MG63 (cell line): ENCODE results near the gene SH3D21. TPM values are rescaled to one million over a fixed set of nuclear protein-coding genes. Genes with fewer than 3 reads are reported as not detected.

Experiments
- DNase-seq: peaks from one replicate; pipeline ENCODE4 v3.0.0-alpha.2; 2020
- H3K27me3 ChIP-seq: fragments of 250-450 bp; sonication (Bioruptor Pico); 2 replicates; pipeline ENCODE4 v1.5.1; 2020; ENCODE audit warnings: mild to moderate bottlenecking, moderate library complexity
- H3K36me3 ChIP-seq: fragments of 250-450 bp; sonication (Bioruptor Pico); 2 replicates; pipeline ENCODE4 v1.5.1; 2020; ENCODE audit warnings: mild to moderate bottlenecking, moderate library complexity
- H3K4me3 ChIP-seq: fragments of 250-450 bp; sonication (Bioruptor Pico); 2 replicates; pipeline ENCODE4 v1.5.1; 2020; ENCODE audit warnings: mild to moderate bottlenecking, moderate library complexity
- H3K9me3 ChIP-seq: fragments of 250-450 bp; sonication (Bioruptor Pico); 2 replicates; pipeline ENCODE4 v1.5.1; 2020; ENCODE audit warnings: mild to moderate bottlenecking, moderate library complexity
- total RNA-seq: library from RNA; depleted of rRNA; stranded (reverse); fragments of >200 nt; shearing (Covaris generic); gene quantifications from 2 replicates; pipeline ENCODE4 v1.2.3, GENCODE V29; 2014; ENCODE audit warnings: low replicate concordance

The SH3D21 gene
- total RNA-seq, 1 experiment from 2014 or later = 0.03 TPM

DNA sequence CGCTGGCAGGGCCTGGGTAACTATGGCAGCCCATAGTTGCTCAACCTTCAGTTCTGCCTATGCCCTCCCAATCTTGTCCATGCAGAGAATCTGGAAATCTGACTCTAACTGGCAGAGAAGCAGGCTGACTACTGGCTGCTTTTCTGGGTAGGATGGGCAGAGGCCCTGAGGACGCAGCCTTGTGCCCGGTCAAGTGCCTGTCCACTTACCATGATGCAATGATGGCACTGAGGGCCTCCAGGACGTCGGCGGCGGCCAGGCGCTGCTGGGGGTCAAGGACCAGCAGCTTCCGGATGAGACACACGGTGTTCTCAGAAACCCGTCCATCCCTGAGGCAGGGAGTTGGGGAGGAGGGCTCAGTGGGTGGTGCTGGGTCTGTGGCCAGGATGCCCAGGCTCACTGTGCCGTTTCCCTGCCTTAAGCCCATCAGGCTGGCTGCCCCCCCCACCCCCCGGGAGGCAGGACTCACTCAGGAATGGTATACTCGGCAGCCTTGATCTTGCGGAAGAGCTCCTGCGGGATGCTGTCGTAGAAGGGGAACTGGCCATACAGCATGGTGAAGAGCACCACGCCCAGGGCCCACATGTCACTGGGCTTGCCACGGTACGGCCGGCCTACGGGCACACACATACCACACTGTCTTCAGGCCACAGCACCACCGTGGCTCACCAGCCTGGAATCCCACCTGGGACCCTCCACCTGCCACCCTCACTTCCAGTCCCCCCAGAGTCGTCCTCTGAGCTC is 37.7 kb downstream of the SH3D21 start:
- Histone ChIP-seq H3K27me3 (no peaks in the 10 kb centered on the region), H3K36me3 (peaks cover 58% of the 10 kb centered on the region), H3K4me3 (no peak overlapping the region), H3K9me3 (no peaks in the 10 kb centered on the region)
- DNase-seq = no peak

DNA sequence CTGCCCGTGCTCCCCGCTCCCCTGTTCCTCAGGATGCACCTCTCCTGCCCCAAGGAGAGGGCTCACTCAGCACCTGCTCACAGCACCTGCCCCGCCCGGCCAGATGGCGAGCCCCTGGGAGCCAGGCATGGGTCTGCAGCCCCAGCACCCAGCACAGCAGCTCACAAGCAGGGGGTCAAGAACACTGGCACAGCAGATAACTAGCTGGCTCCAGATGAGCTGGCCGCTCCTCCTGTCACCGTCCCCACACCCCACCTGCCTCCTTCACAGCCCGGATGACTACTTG is 38.2 kb downstream of the SH3D21 start:
- no peak for DNase-seq
- Histone ChIP-seq H3K27me3 (no peaks in the 10 kb centered on the region), H3K4me3 (no peak overlapping the region), H3K9me3 (no peaks in the 10 kb centered on the region), H3K36me3 (peaks cover 62% of the 10 kb centered on the region)

DNA sequence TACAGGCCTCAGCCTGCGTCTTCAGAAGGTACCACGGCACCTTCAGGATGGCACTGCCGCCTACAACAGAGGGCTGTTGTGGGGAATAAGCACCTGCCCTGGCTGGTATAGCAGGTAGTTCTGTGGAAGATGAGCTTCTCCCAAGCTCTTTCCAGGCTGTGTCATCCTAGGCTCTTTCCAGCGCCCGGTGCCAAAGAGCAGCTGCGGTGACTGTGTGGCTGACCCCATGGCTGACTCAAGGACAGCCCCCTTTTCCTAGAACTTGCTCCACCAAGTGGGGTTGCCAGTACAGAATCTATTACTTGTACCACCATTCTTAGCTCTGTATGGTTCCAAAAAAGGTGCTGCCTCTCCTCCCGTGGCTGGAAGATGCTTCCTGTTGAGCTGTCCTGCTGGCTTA is 39.2 kb downstream of the SH3D21 start:
- no peaks in the 10 kb centered on the region for H3K27me3 ChIP-seq
- H3K4me3 ChIP-seq = no peak overlapping the region
- H3K9me3 ChIP-seq = no peaks in the 10 kb centered on the region
- no peak for DNase-seq
- H3K36me3 ChIP-seq = peaks cover 68% of the 10 kb centered on the region

DNA sequence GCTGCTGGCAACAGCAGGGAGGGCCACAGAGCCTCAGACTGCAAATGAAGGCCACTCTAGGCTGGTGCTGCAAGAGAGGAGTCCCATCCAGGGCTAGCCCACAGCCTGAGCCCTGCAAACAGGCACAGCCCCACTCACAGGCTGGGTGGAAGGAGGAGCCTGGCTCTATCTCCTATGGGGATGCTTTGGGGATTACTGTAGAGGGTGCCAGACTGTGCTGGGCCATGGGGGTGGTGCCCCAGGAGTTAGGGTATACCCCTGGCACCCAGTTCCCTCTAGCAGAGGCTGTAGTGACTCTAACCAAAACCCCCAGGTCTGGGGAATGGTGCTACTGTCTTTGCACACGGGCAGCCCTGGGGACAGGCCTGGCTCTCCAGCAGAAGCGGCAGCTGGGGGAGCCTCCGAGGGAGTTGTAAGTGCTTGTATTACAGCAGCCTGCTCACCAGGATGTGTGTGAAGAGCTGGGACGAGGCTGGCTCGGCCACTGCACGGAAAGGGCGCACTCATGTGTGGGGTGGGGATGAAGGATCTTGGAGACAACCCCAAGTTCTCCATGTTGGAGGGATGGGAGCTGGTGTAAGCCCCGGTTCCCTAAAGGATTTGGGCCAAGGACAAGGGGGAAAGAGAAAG is 40.7 kb downstream of the SH3D21 start:
- H3K4me3 ChIP-seq = no peak overlapping the region
- no peak for DNase-seq
- peaks cover 59% of the 10 kb centered on the region for H3K36me3 ChIP-seq
- H3K27me3 ChIP-seq = no peaks in the 10 kb centered on the region
- H3K9me3 ChIP-seq = no peaks in the 10 kb centered on the region

DNA sequence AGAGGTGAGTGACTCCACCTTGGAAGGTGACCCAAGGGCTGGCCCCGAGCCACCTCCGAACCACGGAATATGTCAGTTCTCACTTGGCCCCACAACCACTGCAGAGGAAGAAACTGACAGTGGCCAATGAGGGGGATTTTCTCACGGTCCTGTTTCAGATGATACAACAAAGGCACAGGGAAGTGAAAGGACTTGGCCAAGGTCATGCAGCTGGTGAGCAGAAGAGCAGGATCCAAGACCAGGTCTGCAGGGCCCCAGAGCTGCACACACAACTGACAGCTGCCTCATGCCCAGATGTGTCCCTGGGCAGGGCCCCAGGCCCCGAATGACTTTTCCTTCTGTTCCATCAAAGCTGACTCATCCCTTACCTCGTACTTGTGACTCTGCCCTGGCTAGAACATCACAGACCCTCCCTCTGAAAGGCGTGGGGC is 43.1 kb downstream of the SH3D21 start:
- peak; percentile 58 for DNase-seq
- Histone ChIP-seq H3K4me3 (no peak overlapping the region), H3K9me3 (no peaks in the 10 kb centered on the region), H3K27me3 (no peaks in the 10 kb centered on the region), H3K36me3 (peaks cover 58% of the 10 kb centered on the region)

DNA sequence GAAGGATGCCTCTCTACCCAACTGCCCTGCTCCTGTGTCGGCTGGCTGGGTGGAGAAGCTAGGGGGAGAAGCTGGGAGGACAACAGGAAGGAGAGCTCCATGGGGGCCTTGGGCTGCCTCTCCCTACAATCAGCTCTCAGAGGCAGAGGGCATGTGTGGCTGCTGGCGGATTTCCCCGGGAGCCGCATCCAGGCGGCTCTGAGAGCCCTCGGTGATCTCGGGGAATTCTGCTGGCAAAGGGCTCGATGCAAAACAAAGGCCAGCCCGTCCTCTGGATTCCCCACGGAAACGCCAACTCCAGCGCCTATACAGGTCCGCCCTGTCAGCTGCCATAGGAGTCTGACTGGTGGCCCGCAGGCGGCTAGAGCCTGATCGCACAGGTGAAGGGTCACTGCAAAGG is 43.7 kb downstream of the SH3D21 start:
- Histone ChIP-seq H3K27me3 (no peaks in the 10 kb centered on the region), H3K4me3 (no peak overlapping the region), H3K36me3 (peaks cover 63% of the 10 kb centered on the region), H3K9me3 (no peaks in the 10 kb centered on the region)
- DNase-seq = peak; percentile 22

DNA sequence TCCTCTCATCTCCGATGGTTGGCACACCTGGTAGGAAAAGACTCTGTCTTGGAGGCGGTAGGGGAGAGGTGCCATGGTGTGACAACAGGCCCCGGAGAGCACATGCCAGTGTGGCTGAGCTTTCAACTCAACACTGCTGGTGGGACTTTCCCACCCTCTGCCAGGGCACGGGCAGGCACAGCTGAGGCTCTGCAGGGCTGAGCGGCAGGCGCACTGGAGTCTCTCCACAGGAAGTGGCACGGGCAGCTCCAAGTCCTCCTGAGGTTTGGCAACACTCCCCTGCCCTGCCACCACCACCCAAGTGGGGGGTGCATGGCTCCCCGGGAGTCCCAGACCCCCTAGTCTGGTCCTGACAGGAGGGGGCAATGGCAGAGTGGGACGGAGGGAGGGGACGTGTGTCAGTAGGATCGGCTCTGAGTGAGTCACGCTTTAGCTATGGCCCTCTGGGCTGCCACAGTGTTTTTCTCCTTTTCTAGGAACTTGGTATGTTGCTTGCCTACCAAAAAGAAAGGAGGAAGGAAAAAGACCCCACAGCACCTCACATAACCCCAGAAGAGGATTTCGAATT is 44.6 kb downstream of the SH3D21 start:
- Histone ChIP-seq H3K36me3 (peaks cover 66% of the 10 kb centered on the region), H3K9me3 (no peaks in the 10 kb centered on the region), H3K4me3 (no peak overlapping the region), H3K27me3 (no peaks in the 10 kb centered on the region)
- DNase-seq = peak; percentile 84

DNA sequence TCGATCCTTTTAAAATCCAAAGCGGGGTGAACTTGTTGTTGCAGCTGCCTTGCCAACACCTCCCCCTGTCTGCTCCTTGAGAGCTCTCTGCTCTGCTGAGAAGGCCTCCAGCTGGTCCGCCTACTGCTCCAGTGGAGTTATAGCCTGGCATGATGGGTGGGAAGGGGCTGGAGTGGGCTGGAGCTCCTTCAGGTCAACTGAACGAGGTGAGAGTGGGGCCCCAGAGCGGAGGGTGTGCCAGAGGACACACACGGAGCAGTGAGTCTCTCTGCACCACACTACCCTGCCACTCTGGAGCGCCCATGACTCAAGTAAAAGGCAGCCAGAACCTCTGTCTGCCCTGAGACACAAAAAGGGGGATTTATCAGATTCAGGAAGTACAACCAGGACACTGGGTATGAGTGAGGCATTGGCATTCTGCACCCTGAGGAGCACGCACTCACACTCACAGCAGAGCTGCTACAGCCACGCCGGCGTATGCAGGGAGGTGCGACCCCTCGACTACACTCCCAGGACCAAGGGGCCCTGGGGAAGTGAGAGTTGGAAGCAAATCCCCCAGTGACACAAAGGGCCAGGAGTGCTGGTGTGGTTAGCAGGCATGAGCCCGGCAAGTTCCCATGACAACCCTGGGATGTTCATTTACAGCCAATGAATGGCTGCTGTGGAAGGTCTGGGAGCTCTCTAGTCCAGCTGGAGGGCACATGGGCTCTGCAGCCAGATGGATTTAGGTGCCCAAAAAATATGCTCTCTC is 45.2 kb downstream of the SH3D21 start:
- Histone ChIP-seq H3K9me3 (no peaks in the 10 kb centered on the region), H3K4me3 (no peak overlapping the region), H3K27me3 (no peaks in the 10 kb centered on the region), H3K36me3 (peaks cover 65% of the 10 kb centered on the region)
- peak; percentile 89 for DNase-seq

DNA sequence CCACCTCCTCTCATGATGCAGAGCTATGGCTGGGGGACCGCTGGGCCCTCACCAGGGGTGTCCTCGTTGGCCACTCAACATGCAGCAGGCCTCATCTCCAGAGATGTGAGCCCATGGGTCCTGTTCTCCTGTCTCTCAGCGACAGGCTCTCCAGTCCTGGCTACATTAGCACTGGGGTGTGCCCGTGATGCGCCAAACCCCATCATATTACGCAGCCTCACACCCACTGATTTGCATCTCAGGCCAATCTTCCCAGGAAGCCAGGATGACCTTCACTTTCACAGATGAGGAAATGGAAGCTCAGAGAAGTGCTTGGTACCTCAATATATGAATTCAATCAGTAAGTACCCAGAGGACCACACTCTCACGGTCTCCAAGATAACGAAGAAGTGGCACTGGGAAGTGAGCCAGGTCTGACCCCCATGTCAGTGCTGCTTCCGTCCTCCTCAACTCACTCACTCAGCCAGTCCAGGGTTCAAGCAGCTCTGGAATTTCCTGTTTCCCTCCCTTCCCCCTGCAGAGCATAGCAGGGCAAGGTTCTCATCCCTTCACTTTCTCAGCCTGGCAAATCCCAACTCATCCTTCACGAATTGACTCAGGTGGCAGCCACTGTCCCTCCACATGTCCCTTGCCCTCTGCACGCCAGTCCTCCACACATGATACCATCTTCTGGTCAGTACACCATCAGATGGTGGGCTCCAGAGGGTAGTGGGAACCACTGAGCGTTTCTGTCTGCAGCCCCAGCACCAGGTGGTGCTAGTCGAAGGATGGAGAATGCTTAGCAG is 46.1 kb downstream of the SH3D21 start:
- DNase-seq = no peak

DNA sequence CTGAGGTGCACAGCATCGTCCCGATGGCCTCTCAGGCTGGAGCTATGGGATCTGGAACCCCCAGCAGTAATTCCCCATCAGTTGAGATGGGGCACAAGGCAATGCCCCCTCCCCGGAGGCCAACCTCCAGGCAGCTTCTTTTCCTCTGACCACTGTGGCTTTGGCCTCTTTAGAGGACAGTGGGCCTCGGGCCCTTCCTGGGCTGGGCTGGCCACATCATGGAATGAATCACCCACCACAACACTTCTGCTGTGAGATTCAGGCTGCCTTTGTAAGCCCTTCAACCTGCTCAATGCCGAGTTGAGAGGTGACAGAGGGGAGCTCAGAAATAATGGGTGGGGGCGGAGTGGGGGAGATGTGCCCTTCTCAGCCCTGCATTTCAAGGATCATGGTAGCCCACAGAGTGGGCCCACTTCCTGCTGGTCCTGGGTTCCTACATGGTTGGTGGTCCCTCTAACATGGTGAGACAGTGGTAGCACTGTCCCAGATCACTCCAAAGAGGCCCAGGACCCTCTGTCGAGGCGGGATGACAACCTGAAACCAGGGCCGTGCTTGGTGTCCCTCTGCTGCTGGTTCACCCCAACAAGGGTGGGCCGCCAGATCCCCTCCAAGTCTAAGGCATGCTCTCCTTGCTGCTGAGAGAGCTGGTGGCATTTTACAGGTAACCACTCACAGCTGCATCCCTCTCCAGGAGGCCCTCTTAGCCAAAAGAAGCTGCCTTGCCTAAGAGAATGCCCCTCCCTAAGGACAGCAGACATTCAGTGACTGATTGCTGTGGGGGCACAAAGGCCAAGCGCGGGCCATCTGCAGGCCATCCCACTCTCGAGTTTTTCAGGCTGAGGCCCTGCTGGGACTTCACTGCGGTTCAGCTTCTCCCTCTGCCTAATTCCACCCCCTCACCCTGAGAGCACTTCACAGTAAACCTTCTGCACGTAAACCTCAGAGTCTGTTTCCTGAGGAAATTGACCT is 47.0 kb downstream of the SH3D21 start:
- H3K36me3 ChIP-seq = peaks cover 66% of the 10 kb centered on the region
- no peaks in the 10 kb centered on the region for H3K9me3 ChIP-seq
- peak; percentile 54 for DNase-seq
- no peaks in the 10 kb centered on the region for H3K27me3 ChIP-seq
- no peak overlapping the region for H3K4me3 ChIP-seq

More for the DNA sequence above, 46.1 kb downstream of the SH3D21 start:
- Histone ChIP-seq H3K27me3 (no peaks in the 10 kb centered on the region), H3K36me3 (peaks cover 64% of the 10 kb centered on the region), H3K9me3 (no peaks in the 10 kb centered on the region), H3K4me3 (no peak overlapping the region)

DNA sequence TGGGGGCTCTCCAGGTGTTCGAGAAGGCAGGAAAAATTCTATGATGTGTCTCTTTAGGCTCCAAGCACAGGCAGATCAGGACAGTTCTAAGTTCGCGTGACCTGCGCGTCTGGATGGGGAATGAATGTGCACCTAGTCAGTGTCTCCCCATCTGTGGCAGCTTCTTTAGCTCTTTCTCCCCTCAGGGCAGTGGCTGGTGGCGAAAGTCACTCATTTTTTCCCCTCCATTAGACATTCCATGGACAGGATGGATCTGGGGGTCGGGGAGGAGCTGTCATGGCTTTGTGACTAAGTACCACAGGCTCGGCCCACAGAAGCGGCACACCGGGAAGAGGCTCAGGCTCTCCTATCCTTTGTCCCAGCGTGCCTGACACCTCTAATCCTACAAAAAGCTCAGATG is 48.3 kb downstream of the SH3D21 start:
- DNase-seq = no peak
- Histone ChIP-seq H3K27me3 (no peaks in the 10 kb centered on the region), H3K9me3 (no peaks in the 10 kb centered on the region), H3K36me3 (peaks cover 66% of the 10 kb centered on the region), H3K4me3 (no peak overlapping the region)

DNA sequence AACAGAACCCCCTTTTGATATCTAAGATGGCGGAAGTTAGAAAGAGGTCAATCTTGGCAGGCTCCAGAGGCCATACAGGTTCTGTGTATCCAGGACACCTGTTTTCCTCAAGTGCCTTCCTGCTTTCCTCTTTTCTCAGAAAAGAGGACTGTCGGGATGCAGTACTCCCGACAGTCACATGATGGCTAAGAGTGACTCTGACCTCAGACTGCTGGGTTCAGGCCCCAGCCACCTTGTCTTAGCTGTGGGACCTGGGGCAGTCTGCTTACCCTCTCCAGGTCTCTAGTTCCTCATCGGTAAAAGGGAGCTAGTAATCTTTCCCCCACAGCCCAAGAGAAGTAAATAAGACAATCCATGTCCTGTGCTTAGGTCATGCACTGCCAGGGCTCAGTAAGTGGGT is 49.6 kb downstream of the SH3D21 start:
- no peaks in the 10 kb centered on the region for H3K9me3 ChIP-seq
- no peak for DNase-seq
- H3K4me3 ChIP-seq = no peak overlapping the region
- peaks cover 63% of the 10 kb centered on the region for H3K36me3 ChIP-seq
- H3K27me3 ChIP-seq = no peaks in the 10 kb centered on the region

DNA sequence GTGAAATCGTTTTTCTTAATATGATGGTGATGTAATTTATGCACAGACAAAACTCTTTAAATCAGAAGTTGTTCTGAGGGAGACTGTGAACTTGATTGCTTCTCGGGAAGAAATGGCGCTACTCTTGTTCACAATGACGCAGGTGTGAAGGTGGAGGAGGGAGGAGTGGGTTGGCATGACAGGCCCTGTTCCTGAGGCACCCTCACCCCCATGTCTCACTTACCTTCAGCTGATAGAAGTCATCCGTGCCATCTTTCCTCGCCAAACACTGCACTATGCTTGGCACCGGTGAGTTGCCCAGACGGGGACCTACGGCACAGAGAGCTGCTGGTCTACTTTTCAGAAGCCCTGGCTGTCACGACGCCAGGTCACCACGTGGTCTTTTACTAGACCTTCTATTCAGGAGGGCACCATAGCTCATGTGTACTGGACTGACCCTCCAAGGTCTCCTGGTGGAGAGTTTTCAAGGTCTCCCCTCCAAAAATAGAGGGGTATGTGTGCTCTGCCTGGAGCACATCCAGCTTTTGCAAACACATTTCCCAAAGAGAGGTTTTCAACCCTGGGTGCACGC is 52.4 kb downstream of the SH3D21 start:
- Histone ChIP-seq H3K4me3 (no peak overlapping the region), H3K36me3 (peaks cover 61% of the 10 kb centered on the region), H3K27me3 (no peaks in the 10 kb centered on the region), H3K9me3 (no peaks in the 10 kb centered on the region)
- DNase-seq = no peak

DNA sequence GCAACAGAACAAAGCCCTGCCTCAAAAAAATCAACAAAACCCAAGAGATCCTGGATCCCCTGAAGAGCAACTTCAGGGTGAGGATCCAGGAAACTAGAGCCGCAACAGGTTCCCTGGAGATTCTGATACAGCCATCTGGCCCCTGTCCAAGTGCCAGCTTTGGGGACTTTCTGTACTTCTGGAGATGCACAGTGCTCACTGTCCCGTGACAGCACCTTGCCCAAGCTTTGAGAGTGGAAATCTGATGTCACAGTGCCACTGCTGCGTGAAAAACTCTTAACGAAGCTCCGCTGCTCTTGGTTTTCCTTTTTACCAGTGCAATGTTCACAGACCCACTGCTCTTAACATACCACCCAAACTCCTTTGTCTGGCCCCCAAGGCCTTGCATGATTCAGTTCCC is 53.2 kb downstream of the SH3D21 start:
- no peak for DNase-seq
- Histone ChIP-seq H3K36me3 (peaks cover 61% of the 10 kb centered on the region), H3K9me3 (no peaks in the 10 kb centered on the region), H3K4me3 (no peak overlapping the region), H3K27me3 (no peaks in the 10 kb centered on the region)

DNA sequence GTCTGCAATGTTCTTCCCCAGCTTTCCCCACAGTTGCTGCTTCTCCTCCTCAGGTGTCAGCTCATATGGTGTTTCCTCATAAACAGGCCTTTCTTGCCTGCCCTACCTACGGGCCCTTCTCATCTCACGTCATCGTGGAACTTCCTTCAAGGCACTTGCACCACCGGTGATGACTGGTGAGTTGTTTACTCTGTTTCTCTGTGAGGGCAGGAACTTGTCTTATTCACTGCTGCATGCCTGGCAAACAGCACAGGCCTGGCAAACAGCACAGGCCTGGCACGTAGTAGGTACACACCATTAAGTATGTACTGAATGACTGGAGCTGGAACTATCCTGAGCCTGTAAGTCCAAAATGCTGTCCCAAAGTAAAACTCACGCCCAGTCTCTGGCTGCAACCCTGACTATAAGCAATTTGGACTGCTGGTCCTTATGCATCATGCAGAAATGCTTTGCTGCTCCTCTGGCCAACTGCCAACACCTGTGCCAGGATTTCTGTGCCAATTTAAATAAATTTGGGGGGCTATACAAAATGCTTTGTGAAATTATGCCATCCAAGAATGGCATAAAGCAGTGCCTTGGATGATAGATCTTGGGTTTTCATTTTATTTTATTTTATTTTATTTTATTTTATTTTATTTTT is 53.9 kb downstream of the SH3D21 start:
- Histone ChIP-seq H3K27me3 (no peaks in the 10 kb centered on the region), H3K9me3 (no peaks in the 10 kb centered on the region), H3K4me3 (no peak overlapping the region), H3K36me3 (peaks cover 56% of the 10 kb centered on the region)
- DNase-seq = peak; percentile 58
